Measurements from ENCODE around the gene MAP3K13. TPM values are rescaled to one million over a fixed set of nuclear protein-coding genes. Genes with fewer than 3 reads are reported as not detected.
"Not testable (repeated sequence)": the region's sequence is repeated elsewhere in the genome, so short reads cannot be mapped to it uniquely, and the experiment has no call there.

MAP3K13 gene
- total RNA-seq, 4 donors from 2014 or later: 8.4 to 18.0 (median 13.6) TPM

GRCh38 chr3:185442031-185442430 is 79.1 kb downstream of the MAP3K13 start:
- DNase-seq (ENCODE audit: low spot score in 2 of 2): no peak
- 95 to 96% methylated on average over 6 of the region's 6 CpGs for WGBS, 2 donors
- no peak overlapping the region for H3K4me3 ChIP-seq
- H3K27me3 ChIP-seq: no peaks in the 10 kb centered on the region
- H3K9me3 ChIP-seq: no peaks in the 10 kb centered on the region
- H3K27ac ChIP-seq: no peak overlapping the region
- TF ChIP-seq CTCF (IDR thresholded peaks at IDR 0.05) (no peak), POLR2A (IDR thresholded peaks at IDR 0.05) (no peak)
- peaks cover 0 to 19% (median 0%) of the 10 kb centered on the region in 3 donors for H3K36me3 ChIP-seq
- H3K4me1 ChIP-seq: no peaks in the 10 kb centered on the region

GRCh38 chr3:185444329-185444728 is 81.4 kb downstream of the MAP3K13 start:
- TF ChIP-seq EP300 (IDR thresholded peaks at IDR 0.05): no peak
- no peak for TF ChIP-seq CTCF (IDR thresholded peaks at IDR 0.05)
- no peak for TF ChIP-seq POLR2A (IDR thresholded peaks at IDR 0.05)
- DNase-seq (ENCODE audit: low spot score in 2 of 2): no peak

GRCh38 chr3:185448107-185448506 is 85.2 kb downstream of the MAP3K13 start:
- H3K4me3 ChIP-seq: no peak overlapping the region
- no peaks in the 10 kb centered on the region for H3K27me3 ChIP-seq
- no peaks in the 10 kb centered on the region for H3K4me1 ChIP-seq
- TF ChIP-seq EP300 (IDR thresholded peaks at IDR 0.05) (no peak), POLR2A (IDR thresholded peaks at IDR 0.05) (no peak), CTCF (IDR thresholded peaks at IDR 0.05) (no peak)
- no peak for DNase-seq (ENCODE audit: low spot score in 2 of 2)
- H3K36me3 ChIP-seq: peaks cover 0 to 31% (median 0%) of the 10 kb centered on the region in 3 donors
- no peaks in the 10 kb centered on the region for H3K9me3 ChIP-seq
- H3K27ac ChIP-seq: no peak overlapping the region

More at GRCh38 chr3:185444329-185444728, 81.4 kb downstream of the MAP3K13 start:
- H3K4me3 ChIP-seq: no peak overlapping the region
- peaks cover 0 to 10% (median 0%) of the 10 kb centered on the region in 3 donors for H3K36me3 ChIP-seq
- no peaks in the 10 kb centered on the region for H3K4me1 ChIP-seq
- H3K27ac ChIP-seq: no peak overlapping the region
- no peaks in the 10 kb centered on the region for H3K9me3 ChIP-seq
- 82 to 85% methylated on average over 2 of the region's 2 CpGs for WGBS, 2 donors
- no peaks in the 10 kb centered on the region for H3K27me3 ChIP-seq

- not testable (repeated sequence) for H3K4me3 ChIP-seq; H3K9me3 ChIP-seq; H3K27ac ChIP-seq; H3K4me1 ChIP-seq; DNase-seq (ENCODE audit: low spot score in 2 of 2); H3K27me3 ChIP-seq
- WGBS, 2 donors: 94 to 97% methylated on average over 8 of the region's 8 CpGs
- peaks cover 0 to 31% (median 0%) of the 10 kb centered on the region in 3 donors for H3K36me3 ChIP-seq
Measured at GRCh38 chr3:185451432-185451831, 88.5 kb downstream of the MAP3K13 start.

GRCh38 chr3:185457376-185457775 is 94.4 kb downstream of the MAP3K13 start:
- Histone ChIP-seq H3K4me1 (no peaks in the 10 kb centered on the region), H3K27ac (no peak overlapping the region), H3K36me3 (peaks cover 0 to 15% (median 0%) of the 10 kb centered on the region in 3 donors), H3K9me3 (no peaks in the 10 kb centered on the region), H3K4me3 (no peak overlapping the region), H3K27me3 (no peaks in the 10 kb centered on the region)
- WGBS, 2 donors: 82 to 84% methylated on average over 2 of the region's 2 CpGs
- DNase-seq (ENCODE audit: low spot score in 2 of 2): no peak
- TF ChIP-seq POLR2A (IDR thresholded peaks at IDR 0.05): no peak
- no peak for TF ChIP-seq CTCF (IDR thresholded peaks at IDR 0.05)
- TF ChIP-seq EP300 (IDR thresholded peaks at IDR 0.05): no peak

- no peak for DNase-seq (ENCODE audit: low spot score in 2 of 2)
- no peak overlapping the region for H3K4me3 ChIP-seq
- H3K27ac ChIP-seq: no peak overlapping the region
- TF ChIP-seq CTCF (IDR thresholded peaks at IDR 0.05) (no peak), POLR2A (IDR thresholded peaks at IDR 0.05) (no peak), EP300 (IDR thresholded peaks at IDR 0.05) (no peak)
- H3K4me1 ChIP-seq: no peaks in the 10 kb centered on the region
- no peaks in the 10 kb centered on the region for H3K9me3 ChIP-seq
- no peaks in the 10 kb centered on the region for H3K27me3 ChIP-seq
- WGBS, 2 donors: 79 to 87% methylated on average over 5 of the region's 5 CpGs
- peaks cover 0 to 33% (median 0%) of the 10 kb centered on the region in 3 donors for H3K36me3 ChIP-seq
Measured at GRCh38 chr3:185460309-185460708, 97.4 kb downstream of the MAP3K13 start.
